Fibroblast of skin of scalp (primary cell): ENCODE results near the gene GRID2IP.
"Not testable (repeated sequence)": the region's sequence is repeated elsewhere in the genome, so short reads cannot be mapped to it uniquely, and the experiment has no call there.

ENCODE experiments used
- DNase-seq: peaks from one replicate; pipeline ENCODE4 v3.0.0-alpha.2; 2013

GRID2IP gene

DNA sequence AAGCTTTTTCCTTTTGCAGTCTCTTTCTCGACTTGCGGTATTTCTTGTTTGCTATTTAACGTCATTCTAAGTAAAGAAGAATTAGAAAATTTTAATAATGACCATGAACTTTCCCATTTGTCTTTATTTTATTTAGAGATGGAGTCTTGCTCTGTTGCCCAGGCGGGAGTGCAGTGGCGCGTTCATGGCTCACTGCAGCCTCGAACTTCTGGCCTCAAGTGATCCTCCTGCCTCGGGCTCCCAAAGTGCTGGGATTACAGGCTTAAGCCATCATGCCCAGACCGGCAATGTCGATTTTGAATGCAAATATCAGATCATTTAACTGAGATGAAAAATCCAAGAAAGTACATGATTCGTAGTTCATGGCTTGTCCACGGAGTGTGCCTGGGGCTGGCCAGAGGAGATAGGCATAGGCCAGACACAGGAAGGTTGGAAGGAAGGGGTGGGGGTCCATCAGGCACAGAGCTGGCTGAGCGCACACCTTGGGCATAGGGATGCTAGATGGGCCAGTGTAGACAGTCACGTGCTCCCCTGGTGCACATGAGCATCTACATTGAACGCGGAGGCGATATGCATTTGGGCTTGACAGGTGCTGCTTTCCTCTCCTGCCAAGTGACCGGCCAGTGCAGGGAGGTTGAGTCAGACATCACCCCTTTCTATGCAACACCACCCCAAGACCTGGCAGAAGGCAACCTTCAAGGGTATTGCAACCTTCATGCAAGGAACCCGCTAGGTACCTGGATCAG is 64.7 kb downstream of the GRID2IP start:
- DNase-seq = no peak

DNA sequence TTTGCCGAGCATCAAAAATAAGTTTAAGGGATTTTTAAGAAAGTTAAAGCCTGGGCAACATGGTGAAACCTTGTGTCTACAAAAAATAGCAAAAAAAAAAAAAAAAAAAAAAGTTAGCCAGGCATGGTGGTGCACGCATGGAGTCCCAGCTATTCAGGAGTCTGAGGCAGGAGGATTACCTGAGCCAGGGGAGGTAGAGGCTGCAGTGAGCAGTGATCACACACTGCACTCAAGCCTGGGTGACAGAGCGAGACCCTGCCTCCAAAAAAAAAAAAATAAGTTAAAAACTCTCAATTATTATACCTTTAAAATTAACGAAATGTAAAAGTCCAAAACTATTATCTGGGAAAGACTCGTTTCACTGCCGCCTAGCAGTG is 68.5 kb downstream of the GRID2IP start:
- DNase-seq = no peak

DNA sequence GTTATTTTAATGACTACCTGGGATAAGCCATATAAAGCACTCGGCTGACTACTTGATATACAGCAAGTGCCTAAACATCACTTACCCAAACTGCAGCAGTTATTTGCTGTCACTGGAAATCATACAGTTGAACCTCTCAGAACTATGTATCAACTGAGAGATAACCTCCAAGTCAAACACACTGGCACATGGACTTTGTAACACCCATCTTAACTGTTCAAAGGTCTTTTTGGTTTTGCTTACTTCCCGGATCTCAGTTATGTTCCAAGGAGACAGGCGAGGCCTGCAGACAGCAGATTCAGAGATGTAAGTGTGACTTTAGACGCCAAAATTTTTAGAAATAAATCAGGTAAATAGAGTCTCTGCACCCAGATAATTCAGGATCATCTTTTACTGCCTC is 69.0 kb downstream of the GRID2IP start:
- DNase-seq = no peak

DNA sequence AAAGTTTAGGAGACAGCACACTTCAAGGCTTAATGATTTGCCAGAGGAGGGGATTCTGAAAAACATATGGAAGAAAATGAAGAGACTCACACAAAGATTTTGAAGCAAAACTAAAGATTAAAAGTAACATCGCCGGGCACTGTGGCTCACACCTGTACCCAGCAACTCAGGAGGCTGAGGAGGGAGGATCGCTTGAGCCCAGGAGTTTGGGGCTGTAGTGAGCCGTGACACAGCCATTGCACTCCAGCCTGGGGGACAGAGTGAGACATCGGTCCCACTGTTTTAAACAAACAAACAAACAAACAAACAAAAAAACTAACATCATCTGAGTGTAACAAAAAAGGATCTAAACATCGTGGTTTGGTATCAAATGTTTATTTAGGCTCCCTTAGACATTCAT is 69.8 kb downstream of the GRID2IP start:
- no peak for DNase-seq

DNA sequence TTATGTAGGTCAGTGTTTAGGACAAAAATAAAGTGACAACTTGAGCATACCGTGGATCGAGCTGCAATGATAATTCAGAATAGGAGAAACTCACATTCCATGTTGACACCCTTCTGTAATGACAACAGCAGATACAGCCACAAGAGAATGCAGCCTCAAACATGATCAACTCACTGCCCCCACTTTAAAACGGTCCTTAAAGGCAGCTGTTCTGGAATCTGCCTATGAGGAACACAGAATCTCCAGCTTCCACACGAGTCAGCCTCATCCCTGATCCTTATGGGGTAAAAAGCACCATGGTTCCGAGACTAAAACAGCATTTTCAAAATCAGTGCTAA is 71.0 kb downstream of the GRID2IP start:
- DNase-seq = no peak

DNA sequence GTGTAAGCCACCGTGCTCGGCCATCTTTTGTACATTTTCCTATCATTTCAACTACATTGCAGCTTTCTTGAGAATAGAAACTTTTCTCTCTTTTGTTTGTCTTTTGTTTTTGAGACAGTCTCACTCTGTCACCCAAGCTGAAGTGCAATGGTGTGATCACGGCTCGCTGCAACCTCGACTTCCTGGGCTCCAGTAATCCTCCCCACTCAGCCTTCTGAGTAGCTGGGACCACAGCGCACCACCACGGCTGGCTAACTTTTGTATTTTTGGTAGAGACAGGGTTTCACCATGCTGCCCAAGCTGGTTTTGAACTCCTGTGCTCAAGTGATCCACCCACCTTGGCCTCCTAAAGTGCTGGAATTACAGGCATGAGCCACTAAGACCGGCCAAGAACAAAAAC is 72.2 kb downstream of the GRID2IP start:
- DNase-seq = no peak

DNA sequence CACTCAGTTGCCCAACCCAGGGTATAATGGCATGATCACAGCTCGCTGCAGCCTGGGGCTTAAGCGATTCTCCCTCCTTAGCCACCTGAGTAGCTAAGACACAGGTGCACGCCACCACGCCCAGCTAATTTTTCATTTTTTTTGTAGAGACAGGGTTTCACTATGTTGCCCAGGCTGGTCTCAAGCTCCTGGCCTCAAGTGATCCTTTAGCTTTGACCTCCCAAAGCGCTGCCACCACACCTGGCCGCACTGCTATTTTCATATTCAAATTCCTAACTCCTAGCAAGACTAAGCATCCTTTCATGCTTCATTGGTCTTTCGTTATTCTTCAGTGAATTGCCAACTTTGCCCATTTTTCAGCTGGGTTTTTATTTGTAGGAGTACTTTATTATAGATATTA is 73.1 kb downstream of the GRID2IP start:
- no peak for DNase-seq

DNA sequence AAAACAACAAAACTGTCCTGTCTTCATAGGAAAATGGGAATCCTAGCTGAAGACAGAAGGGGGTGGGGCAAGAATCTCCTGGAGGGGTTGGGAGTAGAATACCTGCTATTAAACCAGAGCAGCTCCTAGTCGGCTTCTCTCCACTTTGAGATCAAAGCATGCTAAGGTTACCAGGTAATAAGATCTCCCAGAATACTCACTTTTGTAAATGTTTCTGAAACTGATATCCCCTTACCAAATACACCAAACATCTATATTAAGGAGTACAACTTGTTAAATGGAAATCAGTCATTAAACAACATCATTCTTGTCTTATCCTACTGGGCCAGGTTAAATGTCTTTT is 74.0 kb downstream of the GRID2IP start:
- no peak for DNase-seq

DNA sequence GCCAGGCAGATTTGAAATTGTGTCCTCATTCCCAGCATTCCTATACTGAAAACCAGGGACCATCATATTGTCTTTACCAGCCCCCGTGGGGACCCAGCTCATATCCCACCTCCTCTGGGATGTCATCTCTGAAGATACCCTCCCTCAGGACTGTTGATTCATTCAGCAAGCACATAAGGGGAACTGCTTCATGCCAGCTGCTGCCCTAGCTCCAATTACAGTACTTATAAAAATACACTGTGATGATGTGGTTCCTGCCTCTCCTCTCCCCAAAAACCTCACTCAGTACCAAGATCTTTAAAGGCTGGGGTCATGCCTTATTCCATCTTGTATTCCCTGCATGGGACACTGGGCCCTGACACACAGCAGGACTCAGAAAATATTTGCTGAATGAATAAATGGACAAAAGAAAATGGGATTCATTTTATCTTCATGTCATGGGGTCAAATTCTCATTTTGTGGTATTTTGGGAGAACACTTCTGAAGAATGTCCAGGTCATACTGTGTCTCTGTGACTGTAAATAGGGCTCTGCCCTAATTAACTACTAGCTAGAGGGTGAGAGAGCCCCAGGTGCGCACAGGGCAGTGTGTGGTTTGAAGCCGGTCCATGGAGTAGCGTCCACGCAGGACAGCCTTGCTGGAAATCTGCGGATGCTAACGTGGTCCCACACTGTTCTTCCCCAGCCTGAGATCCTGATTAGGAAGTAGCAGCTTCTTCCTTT is 74.5 kb downstream of the GRID2IP start:
- DNase-seq = no peak

DNA sequence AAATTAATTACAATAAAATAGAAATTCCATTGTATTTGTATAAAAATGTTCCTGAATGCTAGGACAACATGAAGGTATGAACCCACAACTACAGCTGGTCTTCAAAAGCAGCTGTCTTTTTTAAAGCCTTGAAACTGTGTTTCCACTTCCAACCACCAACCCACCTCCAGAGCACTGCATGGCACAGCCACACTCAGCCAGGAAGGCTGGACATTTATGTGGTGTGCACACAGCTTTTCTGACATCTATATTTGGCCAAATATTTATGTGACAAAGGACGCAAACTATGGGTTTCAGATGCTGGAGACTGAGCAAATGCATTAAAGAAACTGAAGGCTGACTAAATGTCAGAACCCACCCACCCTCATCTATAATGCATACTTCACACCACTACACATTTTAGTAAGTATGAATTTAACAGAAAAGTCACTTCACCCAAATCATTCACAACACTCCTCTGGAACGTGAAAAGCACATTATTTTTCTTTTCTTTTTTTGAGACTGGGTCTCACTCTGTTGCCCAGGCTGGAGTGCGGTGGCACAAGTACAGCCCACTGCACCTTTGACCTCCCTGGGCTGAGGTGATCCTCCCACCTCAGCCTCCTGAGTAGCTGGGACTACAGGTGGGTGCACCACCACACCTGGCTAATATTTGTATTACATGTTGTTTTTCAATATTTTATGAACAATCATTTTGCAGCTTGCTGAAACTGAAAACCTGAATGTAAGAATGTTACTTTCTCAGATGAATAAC is 75.7 kb downstream of the GRID2IP start:
- DNase-seq = no peak

DNA sequence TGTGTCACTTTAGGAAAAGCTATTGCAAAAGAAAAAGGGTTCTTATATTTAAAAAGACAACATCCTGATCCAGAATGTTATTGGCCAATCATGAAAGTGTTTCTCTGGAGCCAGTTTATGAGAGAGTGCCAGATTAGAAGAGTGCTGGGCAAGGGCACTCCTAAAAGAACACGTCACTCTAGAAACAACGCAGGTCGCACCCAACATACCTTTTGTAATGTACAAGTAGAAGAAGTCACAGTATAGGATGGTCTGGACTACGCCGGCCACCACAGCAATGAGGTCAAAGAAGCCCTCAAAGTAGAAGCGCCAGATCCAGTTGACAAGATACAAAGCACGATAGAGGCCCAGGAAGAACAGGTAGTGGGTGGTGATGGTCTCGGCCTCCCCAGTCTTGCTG is 85.4 kb downstream of the GRID2IP start:
- no peak for DNase-seq

DNA sequence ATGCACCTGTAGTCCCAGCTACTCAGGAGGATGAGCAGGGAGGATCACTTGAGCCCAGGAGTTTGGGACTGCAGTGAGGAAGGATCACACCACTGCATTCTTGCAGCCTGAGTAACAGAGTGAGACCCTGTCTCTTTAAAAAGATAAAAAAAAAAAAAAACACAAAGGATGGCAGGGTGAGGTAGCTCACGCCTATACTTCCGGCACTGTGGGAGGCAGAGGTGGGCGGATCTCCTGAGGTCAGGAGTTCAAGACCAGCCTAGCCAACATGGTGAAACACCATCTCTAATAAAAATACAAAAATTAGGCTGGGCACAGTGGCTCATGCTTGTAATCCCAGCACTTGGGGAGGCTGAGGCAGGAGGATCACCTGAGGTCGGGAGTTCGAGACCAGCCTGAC is 87.7 kb downstream of the GRID2IP start:
- not testable (repeated sequence) for DNase-seq

DNA sequence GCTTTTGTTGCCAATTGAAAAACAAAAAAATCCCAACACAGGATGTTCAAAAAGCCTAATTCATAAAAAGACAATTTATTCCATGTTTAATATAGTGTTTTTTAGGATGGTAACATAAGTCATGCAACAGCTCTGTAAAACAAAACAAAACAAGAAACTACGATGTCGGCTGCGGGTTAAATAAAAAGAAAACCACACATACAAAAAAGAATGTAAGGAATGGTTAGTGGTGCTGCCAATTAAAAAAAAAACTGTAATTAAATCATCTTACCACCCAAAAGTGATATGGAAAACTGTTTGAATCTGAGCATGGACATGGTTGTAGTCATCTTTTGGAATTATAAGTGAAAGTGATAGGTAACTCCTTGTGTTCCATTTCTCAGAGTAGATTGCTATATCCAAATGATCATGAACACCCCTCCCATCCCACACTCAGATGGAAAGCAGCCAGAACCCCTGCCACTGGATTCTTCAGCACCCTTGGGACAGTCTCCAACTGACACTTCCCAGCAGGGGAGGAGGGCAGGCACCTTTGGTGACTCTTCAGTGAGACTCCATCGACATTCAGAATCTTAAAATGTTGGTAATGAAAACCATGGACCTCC is 89.2 kb downstream of the GRID2IP start:
- peak; percentile 53 for DNase-seq

DNA sequence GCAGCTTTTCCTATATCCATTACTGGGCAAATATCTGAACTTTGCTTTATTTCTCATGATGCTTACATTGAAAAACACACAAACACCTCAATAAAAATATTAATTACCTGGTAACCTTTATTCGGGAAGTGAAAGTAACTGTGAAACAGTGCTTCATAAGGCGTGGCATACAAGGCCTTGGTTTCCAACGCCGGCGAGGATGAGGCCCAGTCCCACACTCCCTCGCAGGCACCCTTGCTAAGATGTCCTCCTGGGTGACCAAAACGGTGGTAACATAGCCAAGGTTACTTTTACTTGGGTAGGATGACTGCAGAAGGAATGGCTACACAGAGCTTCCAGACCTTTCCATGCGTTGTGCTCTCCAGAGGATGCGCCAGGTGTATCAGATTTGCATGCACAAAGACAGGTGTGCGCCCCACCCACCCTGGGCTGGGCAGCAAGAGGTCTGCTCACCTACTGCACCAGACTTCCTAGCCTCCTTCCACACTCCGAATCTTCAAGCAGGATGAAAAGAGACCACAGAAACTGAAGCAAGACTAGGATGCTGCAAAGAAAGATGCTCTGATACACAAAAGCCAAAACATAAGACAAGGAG is 90.2 kb downstream of the GRID2IP start:
- no peak for DNase-seq

DNA sequence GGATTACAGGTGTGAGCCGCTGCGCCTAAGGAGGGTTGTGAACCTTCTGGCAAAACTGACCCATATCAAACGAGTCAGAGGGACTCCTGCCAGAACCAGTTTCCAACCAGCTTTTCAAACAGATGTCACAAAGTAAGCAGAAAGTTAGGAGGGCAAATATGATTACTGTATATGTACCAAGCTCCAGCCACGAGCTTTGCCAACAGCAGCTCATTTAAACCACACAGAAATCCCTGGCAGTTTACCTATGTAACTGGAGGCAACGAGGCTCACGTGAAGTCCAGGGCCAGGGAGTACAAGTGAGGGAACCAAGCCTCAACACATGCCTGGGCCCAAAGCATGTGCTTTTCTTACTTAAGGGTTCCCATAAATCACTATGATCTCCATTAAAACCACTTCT is 91.0 kb downstream of the GRID2IP start:
- DNase-seq = no peak

DNA sequence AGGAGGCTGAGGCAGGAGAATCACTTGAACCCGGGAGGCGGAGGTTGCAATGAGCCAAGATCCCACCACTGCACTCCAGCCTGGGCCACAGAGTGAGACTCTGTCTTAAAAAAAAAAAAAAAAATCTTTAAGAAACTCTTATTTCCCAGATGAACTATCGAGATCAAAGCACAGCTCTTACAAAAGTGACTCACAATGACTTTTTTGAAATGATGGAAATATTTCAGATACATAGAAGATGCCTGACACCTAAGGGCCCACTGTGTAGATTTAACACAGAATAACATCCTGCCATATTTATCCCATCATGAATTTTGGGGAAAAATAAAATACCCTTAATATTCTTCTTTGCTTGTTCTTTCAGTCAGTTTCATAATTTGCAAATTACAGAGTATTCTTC is 92.6 kb downstream of the GRID2IP start:
- not testable (repeated sequence) for DNase-seq

DNA sequence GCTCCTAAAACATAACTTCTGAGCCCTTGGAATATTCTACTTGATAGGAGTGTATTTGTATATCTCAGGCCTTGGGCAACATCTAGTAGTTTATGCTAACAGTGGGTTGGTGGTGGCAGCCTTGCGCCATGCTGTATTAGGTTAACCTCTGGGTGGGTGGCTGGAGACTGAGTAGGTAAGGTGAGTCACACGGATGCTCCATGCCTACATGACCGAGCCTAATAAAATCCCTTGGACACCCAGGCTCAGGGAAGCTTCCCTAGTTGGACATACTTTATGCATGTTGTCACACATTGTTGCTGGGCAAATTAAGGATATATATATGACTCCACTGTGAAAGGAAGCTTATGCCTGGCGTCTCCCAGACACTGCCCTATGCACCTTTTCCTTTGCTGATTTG is 97.5 kb downstream of the GRID2IP start:
- peak; percentile 86 for DNase-seq

DNA sequence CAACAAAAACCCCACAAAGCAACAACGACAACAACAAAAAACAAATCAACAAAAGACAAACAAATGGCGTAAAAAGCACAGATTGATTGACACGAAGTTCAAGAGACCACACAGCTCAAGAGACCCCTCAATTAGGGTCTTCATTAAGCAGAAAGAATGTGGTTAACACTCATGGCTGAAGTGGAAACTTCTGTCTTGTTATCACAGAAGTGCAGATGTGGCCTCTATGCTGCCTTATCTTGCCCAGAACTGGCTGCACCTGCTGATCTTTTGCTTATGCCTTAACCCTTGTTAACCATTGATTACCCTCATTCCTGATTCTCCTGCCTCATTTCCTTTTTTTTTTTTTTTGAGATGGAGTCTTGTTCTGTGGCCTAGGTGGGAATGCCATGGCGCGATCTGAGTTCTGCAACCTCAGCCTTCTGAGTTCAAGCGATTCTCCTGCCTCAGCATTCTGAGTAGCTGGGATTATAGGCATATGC is 100.0 kb downstream of the GRID2IP start:
- DNase-seq = no peak

DNA sequence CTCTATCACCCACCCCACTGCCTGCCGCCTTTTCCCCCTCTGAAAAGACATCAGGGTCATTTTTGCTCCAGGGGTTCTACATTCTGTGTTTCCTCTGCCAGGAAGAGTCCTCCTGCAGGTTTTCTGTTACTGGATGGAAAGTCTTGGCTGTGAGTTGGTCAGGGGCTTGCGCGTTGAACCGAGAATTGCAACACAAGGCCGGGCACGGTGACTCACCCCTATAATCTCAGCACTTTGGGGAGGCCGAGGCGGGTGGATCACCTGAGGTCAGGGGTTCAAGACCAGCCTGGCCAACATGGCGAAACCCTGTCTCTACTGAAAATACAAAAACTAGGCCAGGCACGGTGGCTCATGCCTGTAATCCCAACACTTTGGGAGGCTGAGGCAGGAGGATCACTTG is 100.7 kb downstream of the GRID2IP start:
- DNase-seq = not testable (repeated sequence)

DNA sequence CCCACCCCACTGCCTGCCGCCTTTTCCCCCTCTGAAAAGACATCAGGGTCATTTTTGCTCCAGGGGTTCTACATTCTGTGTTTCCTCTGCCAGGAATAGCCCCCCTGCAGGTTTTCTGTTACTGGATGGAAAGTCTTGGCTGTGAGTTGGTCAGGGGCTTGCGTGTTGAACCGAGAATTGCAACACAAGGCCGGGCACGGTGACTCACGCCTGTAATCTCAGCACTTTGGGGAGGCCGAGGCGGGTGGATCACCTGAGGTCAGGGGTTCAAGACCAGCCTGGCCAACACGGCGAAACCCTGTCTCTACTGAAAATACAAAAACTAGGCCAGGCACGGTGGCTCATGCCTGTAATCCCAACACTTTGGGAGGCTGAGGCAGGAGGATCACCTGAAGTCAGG is 101.4 kb downstream of the GRID2IP start:
- not testable (repeated sequence) for DNase-seq

DNA sequence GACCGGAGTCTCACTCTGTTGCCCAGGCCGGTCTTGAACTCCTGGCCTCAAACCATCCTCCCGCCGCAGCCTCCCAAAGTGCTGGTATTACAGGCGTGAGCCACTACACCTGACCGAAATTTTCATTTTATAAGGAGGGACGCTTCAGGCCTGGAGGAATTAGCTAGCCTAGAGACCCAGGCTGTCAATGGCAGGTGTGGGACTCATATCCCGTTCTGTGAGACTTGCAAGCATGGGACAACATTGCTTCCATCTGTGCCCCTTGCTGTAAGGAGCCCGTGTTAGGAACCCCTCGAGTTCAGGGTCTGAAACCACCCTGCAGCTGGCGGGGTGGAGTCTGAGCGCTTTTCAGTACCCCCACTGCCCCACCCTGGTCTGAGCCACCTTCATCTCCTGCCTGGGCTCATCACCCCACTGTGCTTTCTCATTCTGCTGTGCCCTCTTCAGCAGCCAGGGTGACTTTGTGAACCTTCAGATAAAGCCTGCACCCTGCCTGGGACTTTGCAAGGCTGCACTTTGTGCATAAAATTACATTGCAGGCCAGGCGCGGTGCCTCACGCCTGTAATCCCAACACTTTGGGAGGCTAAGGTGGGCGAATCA is 102.2 kb downstream of the GRID2IP start:
- DNase-seq = no peak

DNA sequence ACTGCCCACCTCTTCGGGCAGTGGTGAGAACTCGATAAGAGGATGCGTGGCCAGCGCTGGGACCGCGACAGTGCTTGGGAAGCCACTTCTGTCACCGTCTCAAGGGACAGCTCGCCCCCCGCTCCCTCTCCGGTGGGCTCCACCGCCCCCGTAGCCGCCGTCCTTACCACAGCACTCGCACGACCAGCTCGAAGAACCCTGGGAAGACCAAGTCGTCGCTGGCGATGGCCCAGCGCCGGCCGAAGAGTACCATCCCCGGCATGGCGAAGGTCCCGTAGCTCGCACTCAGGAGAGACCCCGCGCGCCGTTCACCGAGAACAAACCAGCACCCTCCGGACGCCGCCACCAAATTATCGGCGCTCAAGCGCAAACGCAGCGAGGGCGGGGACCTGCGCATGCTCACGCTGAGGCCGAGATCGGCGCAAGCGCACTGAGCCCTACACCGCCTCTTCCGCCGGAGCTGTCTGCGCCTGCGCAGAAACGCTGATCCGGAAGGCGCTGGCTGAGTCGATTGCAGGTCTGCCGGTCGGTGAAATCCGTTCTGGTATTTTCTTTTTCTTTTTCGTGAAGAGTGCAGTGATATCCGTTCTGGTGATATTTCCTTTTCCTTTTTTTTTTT is 103.6 kb downstream of the GRID2IP start, which contains the start of gene DAGLB:
Gene DAGLB, minus strand, starts transcription at position 374 of the 619 bp plus-strand sequence. Its CDS starts 112 bp downstream, at position 262.
- peak; percentile 91 for DNase-seq
